Peyer's patch (tissue), 4 donors: ENCODE data around the gene RFX3. TPM values are rescaled to one million over a fixed set of nuclear protein-coding genes. Genes with fewer than 3 reads are reported as not detected.

Experiments
- DNase-seq, 3 donors: peaks; one replicate each; pipeline ENCODE4 v3.0.0-alpha.2; 2017 to 2019
- H3K27ac ChIP-seq, 4 donors: fragments of 200-600 bp; sonication (generic); one replicate each; pipeline ENCODE4 v1.5.1; 2016 to 2019
- H3K27me3 ChIP-seq, 2 donors: fragments of 200-600 bp; sonication (generic); one replicate each; pipeline ENCODE4 v1.5.1; 2019
- H3K36me3 ChIP-seq, 3 donors: fragments of 200-600 bp; sonication (generic); one replicate each; pipeline ENCODE4 v1.5.1; 2016 to 2019
- H3K4me1 ChIP-seq, 4 donors: fragments of 200-600 bp; sonication (generic); one replicate each; pipeline ENCODE4 v1.5.1; 2016 to 2019
- H3K4me3 ChIP-seq, 4 donors: fragments of 200-600 bp; sonication (generic); 1 replicate in 3 of 4; 2 replicates in 1 of 4; pipeline ENCODE4 v1.5.1; 2016 to 2019; ENCODE audit warnings: mild to moderate bottlenecking in 1 of 4
- H3K9me3 ChIP-seq, 4 donors: fragments of 200-600 bp; sonication (generic); one replicate each; pipeline ENCODE4 v1.5.1; 2016 to 2019; ENCODE audit warnings: mild to moderate bottlenecking in 1 of 4
- POLR2A ChIP-seq, 2 donors: fragments of 450-650 bp; IDR thresholded peaks; one replicate each; pipeline ENCODE4 v1.5.1; 2017; ENCODE audit warnings: antibody characterized with exemption in 2 of 2, mild to moderate bottlenecking in 2 of 2, moderate library complexity in 2 of 2
- total RNA-seq, 4 donors: library from RNA; depleted of rRNA; stranded (reverse); fragments of >200 nt; gene quantifications; one replicate each; pipeline ENCODE4 v1.1.0, GENCODE V29; 2016
- TF ChIP-seq, protein P1 (sequence below), 6 experiments: fragments of 450-650 bp in 4 of 6; fragments of 200-600 bp in 2 of 6; sonication (generic) in 1 of 6; IDR thresholded peaks; one replicate each; pipeline ENCODE4 v1.5.1; 2017 to 2019; ENCODE audit warnings: antibody characterized with exemption in 6 of 6, mild to moderate bottlenecking in 3 of 6, moderate library complexity in 1 of 6

RFX3 gene
- total RNA-seq, 4 donors from 2014 or later: 3.9 to 31.4 (median 9.5) TPM

DNA sequence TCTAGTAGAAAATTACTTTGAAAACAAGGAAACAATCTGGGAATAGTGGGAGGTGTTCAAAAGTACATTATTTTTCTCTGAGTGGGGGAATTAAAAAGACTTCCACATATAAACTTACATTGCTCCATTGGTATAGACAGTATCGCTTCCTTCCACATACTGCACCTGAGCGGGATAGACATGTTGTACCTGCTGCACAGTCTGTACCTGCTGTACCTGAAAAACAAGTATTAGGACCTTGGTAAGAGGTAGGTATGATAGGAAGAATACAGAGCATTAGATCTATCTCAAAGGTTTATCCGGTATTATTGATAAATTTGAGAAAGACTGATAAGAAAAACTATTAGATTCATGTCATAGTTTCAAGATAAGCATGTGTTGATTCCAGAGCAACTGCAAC is 179.3 kb downstream of the RFX3 start:
- Histone ChIP-seq H3K9me3 (no peaks in the 10 kb centered on the region), H3K36me3 (no peaks in the 10 kb centered on the region), H3K4me1 (no peaks in the 10 kb centered on the region), H3K27ac (no peak overlapping the region), H3K4me3 (no peak overlapping the region), H3K27me3 (no peaks in the 10 kb centered on the region)
- TF ChIP-seq POLR2A (IDR thresholded peaks at IDR 0.05): no peak
- TF ChIP-seq, protein P1, sequence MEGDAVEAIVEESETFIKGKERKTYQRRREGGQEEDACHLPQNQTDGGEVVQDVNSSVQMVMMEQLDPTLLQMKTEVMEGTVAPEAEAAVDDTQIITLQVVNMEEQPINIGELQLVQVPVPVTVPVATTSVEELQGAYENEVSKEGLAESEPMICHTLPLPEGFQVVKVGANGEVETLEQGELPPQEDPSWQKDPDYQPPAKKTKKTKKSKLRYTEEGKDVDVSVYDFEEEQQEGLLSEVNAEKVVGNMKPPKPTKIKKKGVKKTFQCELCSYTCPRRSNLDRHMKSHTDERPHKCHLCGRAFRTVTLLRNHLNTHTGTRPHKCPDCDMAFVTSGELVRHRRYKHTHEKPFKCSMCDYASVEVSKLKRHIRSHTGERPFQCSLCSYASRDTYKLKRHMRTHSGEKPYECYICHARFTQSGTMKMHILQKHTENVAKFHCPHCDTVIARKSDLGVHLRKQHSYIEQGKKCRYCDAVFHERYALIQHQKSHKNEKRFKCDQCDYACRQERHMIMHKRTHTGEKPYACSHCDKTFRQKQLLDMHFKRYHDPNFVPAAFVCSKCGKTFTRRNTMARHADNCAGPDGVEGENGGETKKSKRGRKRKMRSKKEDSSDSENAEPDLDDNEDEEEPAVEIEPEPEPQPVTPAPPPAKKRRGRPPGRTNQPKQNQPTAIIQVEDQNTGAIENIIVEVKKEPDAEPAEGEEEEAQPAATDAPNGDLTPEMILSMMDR (IDR thresholded peaks at IDR 0.05): no peak
- no peak for DNase-seq

DNA sequence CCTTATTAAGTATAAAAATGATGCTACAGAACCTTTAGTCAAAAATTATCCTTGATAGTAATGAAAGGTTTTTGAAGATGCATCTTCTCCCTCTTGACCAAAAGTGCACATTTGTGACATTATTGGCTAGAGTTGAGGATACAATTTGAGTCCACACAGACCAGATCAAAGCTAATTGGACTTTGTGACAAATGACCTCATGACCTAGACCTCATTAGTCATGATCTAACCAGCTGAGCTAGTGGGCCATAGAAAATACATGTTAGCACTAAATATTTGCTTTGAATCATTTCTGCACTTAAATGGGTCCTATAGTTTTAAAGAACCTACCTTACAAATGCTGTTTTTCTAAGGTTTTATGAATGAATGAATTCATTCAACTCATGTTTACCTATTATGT is 182.1 kb downstream of the RFX3 start:
- Histone ChIP-seq H3K4me3 (no peak overlapping the region), H3K27me3 (no peaks in the 10 kb centered on the region), H3K36me3 (no peaks in the 10 kb centered on the region), H3K9me3 (no peaks in the 10 kb centered on the region), H3K27ac (no peak overlapping the region), H3K4me1 (no peaks in the 10 kb centered on the region)
- TF ChIP-seq POLR2A (IDR thresholded peaks at IDR 0.05): no peak
- TF ChIP-seq, protein P1 (IDR thresholded peaks at IDR 0.05): no peak
- DNase-seq: no peak

DNA sequence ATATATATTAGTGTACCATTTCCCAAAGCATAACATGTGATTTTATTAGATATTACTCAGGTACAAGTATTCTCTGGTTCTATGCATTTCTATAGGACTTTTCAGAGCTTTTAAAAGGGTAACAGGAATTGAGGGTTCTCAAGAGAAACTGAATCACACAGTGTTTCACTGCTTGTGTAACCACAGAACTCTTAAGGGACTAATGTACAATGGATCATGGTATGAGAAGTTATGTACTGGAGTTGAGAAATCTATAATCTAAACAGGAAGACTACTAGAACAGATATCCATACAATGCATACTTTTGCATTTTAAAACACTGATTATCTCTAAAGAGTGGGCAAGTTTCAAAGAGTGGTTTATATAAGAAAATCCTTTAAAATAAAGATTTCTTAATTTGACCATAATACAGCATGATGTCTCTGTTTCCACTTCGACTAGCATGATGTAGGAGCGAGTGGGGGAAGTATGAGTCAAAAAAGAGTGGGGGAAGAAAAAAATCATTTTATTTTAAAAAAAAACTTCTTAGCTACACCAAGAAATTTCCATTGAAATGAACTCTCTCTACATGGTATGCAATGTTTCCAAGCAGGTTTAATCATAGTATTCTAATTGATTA is 183.5 kb downstream of the RFX3 start:
- TF ChIP-seq POLR2A (IDR thresholded peaks at IDR 0.05): no peak
- TF ChIP-seq, protein P1 (IDR thresholded peaks at IDR 0.05): no peak
- Histone ChIP-seq H3K4me1 (no peaks in the 10 kb centered on the region), H3K36me3 (no peaks in the 10 kb centered on the region), H3K27ac (no peak overlapping the region), H3K9me3 (no peaks in the 10 kb centered on the region), H3K4me3 (no peak overlapping the region), H3K27me3 (no peaks in the 10 kb centered on the region)
- no peak for DNase-seq

DNA sequence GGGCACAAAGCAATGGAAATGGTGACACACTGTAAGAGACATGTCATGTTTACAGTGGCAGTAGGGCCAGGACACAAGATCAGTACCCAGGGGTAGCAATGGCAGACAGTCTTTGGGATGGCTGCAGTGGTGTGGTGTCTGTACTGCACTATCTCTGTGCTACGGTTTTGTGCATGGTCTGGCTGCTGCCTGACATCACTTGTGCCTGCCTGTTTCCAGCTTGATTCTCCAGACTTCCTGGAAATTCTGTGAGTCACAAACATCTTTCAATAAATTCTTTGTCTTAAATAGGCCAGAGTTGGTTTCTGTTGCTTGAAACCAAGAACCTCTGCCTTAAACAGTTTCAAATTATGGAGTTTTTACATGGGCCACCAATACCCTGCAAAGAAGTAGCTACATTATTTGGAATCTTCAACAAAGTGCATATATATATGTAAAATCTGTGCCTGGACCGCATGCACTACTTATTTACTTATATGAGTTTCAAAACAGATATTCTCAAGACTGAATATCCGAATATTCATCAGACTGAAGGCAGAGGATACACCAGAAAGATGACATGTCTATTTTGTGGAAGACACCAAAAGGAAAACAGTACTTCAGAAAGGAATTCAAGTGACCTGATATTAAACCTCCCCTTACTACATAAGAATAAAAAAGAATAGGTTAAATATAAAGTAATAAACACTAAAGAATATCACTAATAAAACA is 188.1 kb downstream of the RFX3 start:
- peak overlapping the region in 1 of 4 donors; percentile 0 for H3K27ac ChIP-seq
- no peak overlapping the region for H3K4me3 ChIP-seq
- TF ChIP-seq POLR2A (IDR thresholded peaks at IDR 0.05): no peak
- no peaks in the 10 kb centered on the region for H3K36me3 ChIP-seq
- no peaks in the 10 kb centered on the region for H3K27me3 ChIP-seq
- H3K9me3 ChIP-seq: no peaks in the 10 kb centered on the region
- no peak for DNase-seq
- no peaks in the 10 kb centered on the region for H3K4me1 ChIP-seq

DNA sequence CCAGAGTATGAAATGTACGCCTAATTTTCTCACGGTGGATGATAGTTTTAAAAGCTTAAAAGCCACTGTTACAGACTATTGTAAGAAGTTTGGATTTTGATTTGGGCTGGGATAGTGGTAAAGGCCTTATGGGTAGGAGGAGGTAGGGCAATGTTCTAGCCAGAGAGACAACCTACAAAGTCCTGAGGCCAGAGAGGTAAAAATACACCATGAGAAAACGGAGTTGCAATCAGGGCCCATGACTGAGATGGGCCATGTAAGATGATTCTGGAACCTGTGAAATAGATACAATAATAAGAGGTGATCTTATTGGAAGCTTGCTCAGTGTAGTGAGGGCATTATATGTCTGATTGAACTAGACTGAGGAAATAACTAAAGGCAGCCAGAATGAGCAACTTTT is 188.8 kb downstream of the RFX3 start:
- TF ChIP-seq POLR2A (IDR thresholded peaks at IDR 0.05): no peak
- TF ChIP-seq, protein P1 (IDR thresholded peaks at IDR 0.05): no peak
- Histone ChIP-seq H3K4me1 (no peaks in the 10 kb centered on the region), H3K27me3 (no peaks in the 10 kb centered on the region), H3K4me3 (no peak overlapping the region), H3K27ac (no peak overlapping the region), H3K9me3 (no peaks in the 10 kb centered on the region), H3K36me3 (no peaks in the 10 kb centered on the region)
- DNase-seq: no peak

DNA sequence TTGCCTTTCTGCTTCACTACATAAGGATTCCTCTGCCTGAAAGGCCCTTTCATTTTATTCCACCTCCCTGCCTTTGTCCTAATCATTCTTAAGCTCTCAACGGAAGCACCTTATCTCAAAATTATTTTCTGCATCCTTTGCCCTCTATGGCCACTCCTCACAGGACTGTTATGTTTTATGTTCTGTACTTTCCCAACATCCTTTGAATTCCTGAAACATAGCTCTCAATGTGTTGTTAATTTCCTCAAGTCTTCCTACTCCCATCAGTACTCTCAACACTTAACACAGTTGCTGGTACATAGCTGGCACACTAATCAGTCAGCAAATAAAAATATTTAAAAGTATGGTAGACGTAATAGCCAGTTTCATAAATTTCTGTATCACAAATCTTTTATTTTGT is 193.0 kb downstream of the RFX3 start:
- no peak overlapping the region for H3K4me3 ChIP-seq

More for the DNA sequence above, 193.0 kb downstream of the RFX3 start:
- H3K27ac ChIP-seq: no peak overlapping the region
- no peaks in the 10 kb centered on the region for H3K4me1 ChIP-seq
- TF ChIP-seq, protein P1 (IDR thresholded peaks at IDR 0.05): no peak
- no peak for TF ChIP-seq POLR2A (IDR thresholded peaks at IDR 0.05)
- no peak for DNase-seq
- H3K27me3 ChIP-seq: no peaks in the 10 kb centered on the region
- H3K9me3 ChIP-seq: no peaks in the 10 kb centered on the region
- H3K36me3 ChIP-seq: no peaks in the 10 kb centered on the region
